Renal cortex interstitium (tissue), 11 donors: ENCODE data around the gene MELK. TPM values are rescaled to one million over a fixed set of nuclear protein-coding genes. Genes with fewer than 3 reads are reported as not detected.
A peak's percentile ranks its signal among the peaks of the same experiment; 100 is the strongest.
"Not testable (repeated sequence)": the region's sequence is repeated elsewhere in the genome, so short reads cannot be mapped to it uniquely, and the experiment has no call there.

Source experiments
- DNase-seq, 11 donors: peaks; one replicate each; pipeline ENCODE4 v3.0.0-alpha.2; 2013; ENCODE audit warnings: low read depth in 9 of 11, low spot score in 4 of 11; ENCODE audit errors: extremely low read depth in 1 of 11
- polyA plus RNA-seq, 3 donors: library from polyadenylated mRNA; unstranded; fragments of 120-200 nt; gene quantifications; one replicate each; pipeline ENCODE4 v1.2.1, GENCODE V29; 2013; ENCODE audit not compliant: insufficient read length in 3 of 3

The MELK gene
- polyA plus RNA-seq, 3 donors = 16.1 to 24.9 (median 24.2) TPM

DNA sequence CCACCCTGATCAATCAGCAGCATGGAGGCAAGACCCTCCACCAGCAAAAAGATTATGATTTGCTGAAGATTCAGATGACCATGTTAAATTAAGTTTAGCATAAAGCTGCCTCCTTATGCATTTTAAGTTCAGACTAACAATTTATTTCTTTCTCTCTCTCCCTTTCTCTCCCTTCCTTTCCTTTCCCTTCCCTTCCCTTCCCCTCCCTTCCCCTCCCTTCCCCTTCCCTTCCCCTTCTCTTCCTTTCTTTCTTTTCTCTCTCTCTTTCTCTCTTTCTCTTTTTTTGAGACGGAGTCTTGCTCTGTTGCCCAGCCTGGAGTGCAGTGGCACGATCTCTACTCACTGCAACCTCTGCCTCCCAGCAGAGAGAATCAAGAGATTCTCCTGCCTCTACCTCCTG, 1.4 kb upstream of the MELK start:
- DNase-seq = no peak

DNA sequence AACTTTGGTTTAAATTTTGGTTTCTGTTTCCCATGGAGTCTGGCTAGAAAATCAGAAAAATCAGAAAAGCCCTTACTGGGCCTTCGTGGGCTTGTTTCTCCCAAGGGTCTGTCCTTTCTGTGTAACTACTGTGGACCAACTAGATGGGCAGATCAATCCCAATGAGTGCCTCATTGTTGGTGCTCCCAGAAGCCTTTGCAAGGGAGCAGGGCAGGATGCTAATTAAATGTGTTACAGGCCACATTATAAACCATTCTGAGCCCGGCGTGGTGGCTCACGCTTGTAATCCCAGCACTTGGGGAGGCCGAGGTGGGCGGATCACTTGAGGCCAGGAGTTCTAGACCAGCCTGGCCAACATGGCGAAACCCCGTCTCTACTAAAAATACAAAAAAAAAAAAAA, 1.4 kb downstream of the MELK start:
- DNase-seq = not testable (repeated sequence)

DNA sequence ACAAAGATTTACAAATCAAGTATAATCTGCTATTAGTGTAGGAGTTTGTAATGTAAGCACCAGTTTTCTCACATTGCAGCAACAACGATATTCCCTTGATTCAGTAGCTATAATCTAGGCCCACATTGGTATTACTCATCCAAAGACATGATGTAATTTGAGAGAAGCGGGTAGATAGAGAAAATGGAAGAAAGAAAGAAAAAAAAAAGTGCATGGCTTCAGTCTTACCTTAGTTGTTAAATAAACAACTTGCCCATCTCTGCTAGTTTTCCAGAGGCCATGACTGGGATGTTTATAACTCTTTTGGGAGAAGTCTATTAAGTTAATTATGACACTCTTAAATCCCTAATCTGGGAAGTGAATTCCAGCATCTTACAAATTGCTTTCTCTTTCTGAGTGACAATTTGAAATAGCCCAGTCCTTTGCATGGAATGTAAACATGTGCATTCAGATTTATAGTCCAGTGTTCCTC, 2.8 kb downstream of the MELK start:
- no peak for DNase-seq

GRCh38 chr9:36576866-36577265, 4.2 kb downstream of the MELK start:
- DNase-seq = no peak

DNA sequence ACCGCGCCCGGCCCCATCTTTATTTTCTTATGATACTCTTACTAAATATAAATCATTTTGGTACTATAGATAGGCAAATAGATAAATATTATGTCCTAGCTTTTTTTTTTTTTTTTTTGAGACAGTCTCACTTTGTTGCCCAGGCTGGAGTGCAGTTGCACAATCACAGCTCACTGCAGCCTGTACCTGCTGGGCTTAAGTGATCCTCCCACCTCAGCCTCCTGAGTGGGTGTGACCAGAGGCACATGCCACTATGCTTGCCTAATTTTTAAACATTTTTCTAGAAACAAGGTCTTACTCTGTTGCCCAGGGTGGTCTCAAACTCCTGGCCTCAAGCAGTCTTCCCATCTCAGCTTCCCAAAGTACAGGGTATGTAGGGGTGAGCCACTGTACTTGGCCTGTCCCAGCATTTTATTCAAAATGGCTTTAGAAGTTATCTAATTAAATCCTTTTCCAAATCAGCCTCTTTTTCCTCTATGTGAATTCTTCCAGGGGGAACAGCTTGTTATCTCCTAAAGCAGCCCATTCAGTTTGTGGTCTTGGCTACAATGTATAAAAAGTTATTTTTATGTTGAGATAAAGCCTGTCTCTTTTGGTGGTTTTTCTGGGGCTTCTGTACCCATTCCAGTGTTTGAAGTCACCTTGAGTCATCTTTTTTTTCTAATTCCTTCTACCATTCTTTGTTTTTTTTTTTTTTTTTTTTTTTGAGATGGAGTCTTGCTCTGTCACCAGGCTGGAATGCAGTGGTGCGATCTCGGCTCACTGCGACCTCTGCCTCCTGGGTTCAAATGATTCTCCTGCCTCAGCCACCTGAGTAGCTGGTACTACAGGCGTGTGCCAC, 12.1 kb downstream of the MELK start:
- no peak for DNase-seq

DNA sequence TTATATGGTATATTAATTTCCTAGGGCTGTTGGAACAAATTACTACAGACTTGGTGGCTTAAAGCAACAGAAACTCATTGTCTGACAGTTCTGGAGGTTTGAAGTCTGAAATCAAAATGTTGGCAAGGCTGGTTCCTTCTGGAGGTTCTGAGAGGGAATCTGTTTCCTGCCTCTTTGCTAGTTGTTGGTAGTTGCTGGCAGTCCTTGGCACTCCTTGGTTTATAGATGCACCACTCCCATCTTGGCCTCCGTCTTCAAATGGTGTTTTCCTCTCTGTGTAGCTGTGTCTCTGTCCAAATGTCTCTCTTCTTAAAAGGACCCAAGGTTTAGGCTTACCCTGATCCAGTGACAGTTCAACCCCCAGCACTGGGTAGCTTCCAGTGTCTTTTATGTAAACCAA, 17.5 kb downstream of the MELK start:
- no peak for DNase-seq

DNA sequence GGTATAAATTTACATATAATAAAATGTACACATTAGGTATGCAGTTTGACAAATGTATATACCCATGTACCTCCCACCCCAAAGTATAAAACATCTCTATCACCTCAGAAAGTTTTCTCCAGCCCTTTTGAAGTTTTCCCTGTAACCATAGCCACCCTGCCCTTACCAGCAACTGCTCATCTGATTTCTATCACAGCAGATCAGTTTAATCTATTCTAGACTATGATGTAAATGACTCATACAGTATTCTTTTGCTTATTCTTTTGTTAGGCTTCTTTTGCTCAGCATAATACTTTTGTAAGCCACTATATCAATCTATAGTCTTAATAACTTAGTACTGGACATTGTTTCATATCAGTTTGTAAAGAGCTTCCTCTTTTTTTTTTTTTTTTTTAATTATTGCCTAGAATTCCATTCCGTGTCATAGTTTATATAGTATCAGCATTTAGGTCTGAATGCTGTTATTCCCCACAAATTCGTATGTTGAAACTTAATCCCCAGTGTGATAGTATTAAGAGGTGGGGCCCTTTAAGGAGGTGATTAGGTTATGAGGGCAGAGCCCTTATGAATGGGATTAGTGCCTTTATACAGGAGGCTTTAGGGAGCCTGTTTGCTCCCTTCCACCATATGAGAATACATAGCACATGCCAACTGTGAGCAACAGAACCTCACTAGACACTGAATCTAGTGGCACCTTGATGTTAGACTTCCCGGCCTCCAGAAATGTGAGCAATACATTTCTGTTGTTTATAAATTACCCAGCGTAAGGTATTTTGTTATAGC, 20.3 kb downstream of the MELK start:
- no peak for DNase-seq

DNA sequence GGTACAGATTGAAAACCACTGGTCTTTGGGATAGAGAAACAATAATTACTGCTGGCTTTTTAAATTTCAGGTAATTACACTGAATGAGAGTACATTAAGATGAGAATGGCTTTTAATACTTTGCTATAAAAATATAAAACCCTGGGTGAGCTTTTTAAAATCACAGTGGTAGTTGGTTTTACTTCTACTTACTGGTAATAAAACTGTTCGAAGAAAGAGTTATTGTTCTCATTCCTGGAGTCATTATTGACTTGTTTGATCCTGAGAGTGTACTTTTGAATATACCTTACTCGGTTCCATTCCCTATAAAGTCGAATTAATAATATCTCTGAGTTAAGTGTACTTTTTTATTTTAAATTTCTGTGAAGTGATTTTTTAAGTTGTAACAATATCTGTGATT, 21.5 kb downstream of the MELK start:
- no peak for DNase-seq

DNA sequence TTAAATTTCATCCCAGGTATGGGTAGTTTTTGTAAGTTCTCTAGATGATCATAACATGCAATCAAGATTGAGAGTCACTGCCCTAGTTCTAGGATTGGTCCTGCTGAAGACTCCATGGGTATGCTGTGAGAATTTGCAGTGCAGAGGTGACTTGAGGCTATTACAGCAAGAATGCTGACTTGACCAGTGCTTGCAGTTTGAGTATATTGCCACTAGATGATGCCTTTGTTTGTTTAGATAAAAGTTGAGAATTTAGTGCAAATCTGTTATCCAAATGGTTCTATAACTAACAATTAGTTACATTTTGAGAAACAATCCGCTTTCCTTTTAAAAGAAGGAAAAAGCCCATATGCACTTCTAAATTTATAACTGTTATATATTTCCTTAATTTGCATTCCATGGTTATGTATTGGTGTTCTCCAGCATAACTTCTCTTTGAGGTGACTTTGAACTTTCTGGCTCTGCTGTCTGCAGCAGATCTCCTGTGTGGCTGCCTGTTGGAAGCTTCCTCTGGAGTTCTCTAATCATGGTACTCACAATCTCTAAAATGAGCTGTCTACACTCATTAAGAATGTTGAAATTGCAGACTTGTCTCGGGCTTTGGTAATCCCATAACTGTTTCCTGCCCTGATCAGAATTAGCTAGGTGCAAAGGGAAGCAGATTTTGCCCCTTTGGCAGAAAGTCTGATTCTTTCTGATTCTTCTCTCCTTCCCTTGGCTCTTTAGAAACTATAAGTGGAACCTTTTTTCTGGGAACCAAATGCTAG, 24.9 kb downstream of the MELK start:
- peak in 1 of 11 donors; percentile 25 for DNase-seq

DNA sequence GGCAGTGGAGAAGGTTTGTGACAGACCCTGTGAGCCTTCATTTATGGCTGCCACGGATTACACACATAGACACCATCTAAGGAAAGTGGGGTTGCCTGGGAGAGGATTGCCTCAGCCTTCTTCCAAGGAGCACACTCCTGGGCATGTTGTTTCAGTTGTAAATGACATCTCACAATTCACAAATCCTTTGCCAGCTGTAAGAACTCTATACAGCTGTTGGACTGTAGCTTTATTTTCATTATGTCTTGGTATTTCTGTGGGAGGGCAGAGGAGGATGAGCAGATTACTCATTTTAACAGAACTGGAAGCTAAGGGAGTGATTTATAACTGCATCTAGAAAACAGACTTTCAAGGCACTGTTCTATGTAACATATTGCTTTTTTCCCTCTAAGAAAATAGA, 25.6 kb downstream of the MELK start:
- DNase-seq = peak in 10 of 11 donors; percentile 12 to 70 (median 33)

DNA sequence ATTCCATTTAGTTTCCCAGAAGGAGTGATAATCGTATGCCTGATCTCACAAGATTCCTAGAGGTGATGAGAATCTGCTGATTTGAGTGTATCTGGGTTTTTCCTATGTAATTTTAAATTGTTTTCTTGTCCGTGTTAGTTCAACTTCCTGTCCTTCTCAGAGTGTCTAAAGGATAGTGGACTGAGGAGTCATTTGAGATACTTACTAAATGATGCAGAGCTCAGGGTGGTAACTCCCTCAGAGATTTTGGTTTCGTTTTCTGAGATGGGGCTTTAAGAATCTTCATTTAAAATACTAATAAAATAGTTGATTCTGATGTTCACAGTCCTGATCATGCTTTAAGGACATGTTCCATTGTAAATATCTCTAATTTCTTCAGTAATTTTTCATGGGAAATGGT, 30.3 kb downstream of the MELK start:
- no peak for DNase-seq

GRCh38 chr9:36609306-36609705, 36.6 kb downstream of the MELK start:
- no peak for DNase-seq

GRCh38 chr9:36622121-36622520, 49.4 kb downstream of the MELK start:
- DNase-seq = no peak

GRCh38 chr9:36623280-36623679, 50.6 kb downstream of the MELK start:
- DNase-seq = no peak

DNA sequence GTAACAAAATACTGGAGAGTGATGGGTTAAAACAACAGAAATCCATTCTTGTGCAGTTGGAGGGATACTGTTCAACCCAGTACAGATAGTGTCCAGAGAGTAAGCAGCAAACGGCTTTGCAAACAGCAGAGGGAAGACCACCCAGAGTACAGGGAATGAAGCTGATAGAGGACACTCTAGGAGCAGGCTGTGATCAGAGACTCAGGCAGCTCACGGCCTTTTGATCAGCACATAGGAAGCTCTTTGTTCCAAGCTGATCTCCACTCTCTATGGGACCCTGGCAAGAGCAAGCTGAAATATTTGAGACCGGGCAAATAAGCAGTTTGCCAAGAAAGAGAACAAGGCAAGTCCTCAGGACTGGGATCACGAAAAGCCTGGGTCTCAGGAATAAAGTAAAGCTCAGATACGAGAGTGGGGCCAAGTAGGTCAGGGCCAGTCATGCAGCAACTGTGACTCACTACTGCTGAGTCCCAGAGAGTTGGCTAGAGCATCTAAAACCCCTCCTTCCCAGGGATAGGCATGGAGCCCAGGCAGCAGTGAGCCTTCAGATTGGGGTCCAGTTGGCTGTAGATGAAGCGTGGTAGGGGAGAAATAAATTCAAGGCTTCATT, 52.4 kb downstream of the MELK start:
- no peak for DNase-seq

DNA sequence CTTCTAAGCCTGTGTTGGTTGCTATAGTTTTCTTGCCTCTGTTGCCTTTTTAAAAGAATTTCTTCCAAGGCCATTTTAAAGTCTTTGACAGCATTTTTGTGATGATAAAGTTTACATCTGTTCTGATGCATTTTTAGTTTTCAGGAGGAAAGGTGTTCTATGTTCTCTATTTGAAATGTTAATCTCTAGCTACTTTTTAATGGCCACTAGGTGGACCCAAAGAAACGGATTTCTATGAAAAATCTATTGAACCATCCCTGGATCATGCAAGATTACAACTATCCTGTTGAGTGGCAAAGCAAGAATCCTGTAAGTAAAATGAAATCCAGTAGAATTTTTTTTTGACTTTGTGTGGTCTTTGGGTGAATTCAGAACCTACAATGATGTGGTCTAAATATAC, 60.2 kb downstream of the MELK start:
- peak in 7 of 11 donors; percentile 6 to 22 (median 12) for DNase-seq

GRCh38 chr9:36637491-36638270, 65.0 kb downstream of the MELK start:
- DNase-seq = no peak

DNA sequence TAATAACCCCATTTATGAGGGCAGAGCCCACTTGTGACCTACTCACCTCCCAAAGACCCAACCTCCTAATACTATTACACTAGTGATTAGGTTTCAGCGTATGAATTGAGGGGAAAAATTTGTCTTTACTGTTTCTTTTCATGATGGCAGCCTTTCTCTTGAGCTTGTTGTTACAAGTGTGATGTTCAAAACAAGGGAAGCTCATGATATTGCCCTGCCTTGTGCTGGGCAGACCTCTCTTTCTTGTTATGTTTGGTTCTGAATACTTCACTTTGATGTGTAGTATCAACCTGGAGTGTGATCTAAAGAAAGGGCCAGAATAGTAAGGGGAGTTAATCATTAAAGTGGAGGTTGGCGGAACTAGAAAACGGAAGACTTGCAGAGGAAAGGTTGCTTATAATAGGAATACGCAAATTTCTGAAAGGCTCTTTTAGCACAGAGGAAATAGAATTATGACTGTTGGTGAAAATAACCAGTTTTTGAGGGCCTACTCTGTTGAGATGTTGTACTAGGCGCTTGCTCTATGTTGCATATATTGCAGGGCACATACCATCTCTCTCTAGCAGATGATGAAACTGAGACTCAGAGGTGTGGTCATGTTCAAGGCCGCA, 68.2 kb downstream of the MELK start:
- peak in 1 of 11 donors; percentile 3 for DNase-seq
